Measurements from ENCODE around the gene SLC2A1. TPM values are rescaled to one million over a fixed set of nuclear protein-coding genes. Genes with fewer than 3 reads are reported as not detected.
"Not testable (repeated sequence)": the region's sequence is repeated elsewhere in the genome, so short reads cannot be mapped to it uniquely, and the experiment has no call there.

SLC2A1 gene
- total RNA-seq, 2 experiments from 2014 or later = 98.0 to 109 TPM

DNA sequence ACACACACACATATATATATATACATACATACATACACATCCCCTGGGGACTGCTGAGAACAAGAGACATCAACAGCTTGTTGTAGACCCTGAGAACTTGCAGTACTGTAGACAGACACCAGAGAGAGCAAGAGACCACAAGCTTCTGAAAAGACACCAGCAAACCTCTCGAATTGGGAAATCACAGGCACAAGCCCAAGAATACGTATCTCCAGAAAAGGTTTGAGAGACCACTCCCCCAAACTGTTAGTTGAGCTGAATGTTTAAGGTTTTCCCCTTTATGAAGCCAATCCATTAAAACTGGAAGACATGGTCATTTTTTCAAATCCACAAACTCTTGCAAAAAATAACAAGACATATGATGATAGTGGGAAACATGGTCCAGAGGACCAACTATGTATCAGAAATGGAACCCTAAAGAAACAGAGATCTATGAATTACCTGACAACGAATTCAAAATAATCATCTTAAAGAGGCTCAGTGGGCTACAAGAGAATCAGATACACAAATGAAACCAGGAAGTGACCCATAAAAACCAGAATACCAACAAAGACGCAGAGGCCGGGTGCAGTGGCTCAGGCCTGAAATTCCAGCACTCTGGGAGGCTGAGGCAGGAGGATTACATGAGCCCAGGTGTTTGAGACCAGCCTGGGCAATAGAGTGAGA, 45.1 kb downstream of the SLC2A1 start:
- peaks cover 6% of the 10 kb centered on the region for H3K36me3 Mint-ChIP-seq (ENCODE audit: low read depth)
- POLR2A ChIA-PET = interaction anchor here (1.2 kb wide), 1 partner anchor 160 kb away, joined by 10 read pairs; no protein-coding TSS in a partner anchor
- no peak overlapping the region for H3K4me3 Mint-ChIP-seq
- H3K4me1 Mint-ChIP-seq = peaks cover 6% of the 10 kb centered on the region
- CTCF ChIA-PET = interaction anchor here (0.7 to 3.8 kb wide), 26 partner anchors 9 to 313 kb away, joined by 3 to 66 read pairs (median 4); partner anchors contain the start of gene ZNF691
- H3K9me3 Mint-ChIP-seq = peaks cover 20% of the 10 kb centered on the region
- H3K27ac Mint-ChIP-seq = no peak overlapping the region
- DNase-seq = peak; percentile 86
- peaks cover 3% of the 10 kb centered on the region for H3K27me3 Mint-ChIP-seq

DNA sequence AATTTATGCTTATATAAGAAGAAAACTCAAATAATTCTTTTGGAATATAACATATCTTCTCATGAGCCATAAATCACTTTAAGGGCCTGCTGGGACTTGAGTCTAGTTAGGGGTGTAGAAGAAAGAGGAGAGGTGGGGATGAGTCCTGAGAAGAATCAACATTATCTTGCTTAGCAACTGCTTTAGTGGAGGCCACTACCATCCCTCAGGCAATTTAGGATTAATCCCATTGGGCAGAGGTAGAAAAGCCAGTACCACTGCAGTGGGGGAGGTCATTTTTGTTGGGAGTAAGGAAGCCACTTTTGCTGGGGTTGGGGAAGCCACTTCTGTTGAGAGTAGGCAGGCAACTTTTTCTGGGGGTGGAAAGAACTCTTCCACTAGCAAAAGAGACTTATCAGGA, 47.7 kb downstream of the SLC2A1 start:
- H3K36me3 Mint-ChIP-seq (ENCODE audit: low read depth) = peaks cover 6% of the 10 kb centered on the region
- no peak overlapping the region for H3K4me3 Mint-ChIP-seq
- CTCF ChIA-PET = interaction anchor here (1.3 to 3.0 kb wide), 2 partner anchors 133 to 161 kb away, joined by 3 to 66 read pairs; no protein-coding TSS in a partner anchor
- H3K4me1 Mint-ChIP-seq = peaks cover 2% of the 10 kb centered on the region
- peaks cover 13% of the 10 kb centered on the region for H3K9me3 Mint-ChIP-seq
- H3K27ac Mint-ChIP-seq = no peak overlapping the region
- POLR2A ChIA-PET = no interaction called here
- H3K27me3 Mint-ChIP-seq = peaks cover 2% of the 10 kb centered on the region
- DNase-seq = no peak

DNA sequence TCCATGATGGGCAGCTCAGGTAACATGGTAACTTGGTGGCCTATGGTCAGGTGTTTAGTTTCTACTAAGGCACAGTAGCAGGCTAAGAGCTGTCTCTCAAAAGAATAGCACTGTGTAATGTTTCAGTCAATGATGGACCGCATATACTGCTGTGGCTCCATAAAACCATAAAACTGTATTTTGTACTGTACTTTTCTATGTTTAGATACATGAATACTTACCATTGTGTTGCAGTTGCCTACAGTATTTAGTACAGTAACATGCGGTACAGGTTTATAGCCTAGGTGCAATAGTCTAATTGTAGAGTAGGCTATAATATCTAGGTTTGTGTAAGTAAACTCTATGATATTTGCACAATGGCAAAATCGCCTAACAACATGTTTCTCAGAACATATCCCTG, 50.6 kb downstream of the SLC2A1 start:
- Mint-ChIP-seq H3K4me3 (no peak overlapping the region), H3K27ac (no peak overlapping the region), H3K9me3 (no peaks in the 10 kb centered on the region), H3K27me3 (no peaks in the 10 kb centered on the region), H3K36me3 (ENCODE audit: low read depth) (no peaks in the 10 kb centered on the region), H3K4me1 (no peaks in the 10 kb centered on the region)
- DNase-seq = no peak
- POLR2A ChIA-PET = no interaction called here
- CTCF ChIA-PET = no interaction called here

DNA sequence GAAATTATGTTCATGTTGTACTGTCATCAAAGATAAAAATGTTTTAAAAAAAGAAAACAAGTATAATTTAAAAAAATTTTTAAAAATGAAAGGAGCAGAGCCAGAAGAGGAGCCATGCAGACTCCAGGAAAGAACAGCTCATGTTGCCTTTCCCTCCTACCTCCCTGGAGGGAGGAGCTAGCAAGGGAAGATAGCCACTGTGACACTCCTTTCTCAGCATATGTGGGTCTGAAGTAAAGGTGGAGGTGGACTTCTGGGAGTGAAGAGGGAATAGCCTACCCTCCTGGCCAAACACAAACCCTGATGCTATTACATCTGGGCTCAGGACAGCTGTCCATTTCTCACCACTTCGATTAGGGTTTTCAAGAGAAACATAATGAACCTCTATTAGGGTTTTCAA, 54.2 kb downstream of the SLC2A1 start:
- ChIA-PET POLR2A (no interaction called here), CTCF (interaction anchor here (1.2 to 1.6 kb wide), 4 partner anchors 9 to 171 kb away, joined by 3 to 7 read pairs (median 4); no protein-coding TSS in a partner anchor)

DNA sequence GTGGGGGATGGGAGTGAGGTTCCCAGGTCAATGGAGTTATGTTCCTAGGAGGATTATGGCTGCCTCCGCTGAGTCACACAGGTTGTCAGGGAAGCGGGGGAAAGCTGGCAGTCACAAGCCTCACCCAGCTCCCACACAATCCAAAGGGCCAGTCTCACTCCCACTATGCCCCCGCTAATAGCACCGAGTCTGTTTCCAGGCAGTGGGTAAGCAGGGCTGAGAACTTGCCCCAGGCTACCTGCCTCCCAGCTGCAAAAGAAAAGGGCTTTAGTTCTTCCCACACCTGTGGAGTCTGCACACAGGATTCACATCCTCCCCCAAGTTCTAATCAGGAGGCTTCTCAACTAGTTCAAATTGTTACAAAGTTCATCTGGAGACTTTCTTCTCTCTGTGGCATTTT, 58.7 kb downstream of the SLC2A1 start:
- H3K4me3 Mint-ChIP-seq; H3K27ac Mint-ChIP-seq; DNase-seq; H3K36me3 Mint-ChIP-seq (ENCODE audit: low read depth); H3K4me1 Mint-ChIP-seq; POLR2A ChIA-PET; H3K9me3 Mint-ChIP-seq: not testable (repeated sequence)
- CTCF ChIA-PET = interaction anchor here (1.1 to 1.6 kb wide), 2 partner anchors 13 to 173 kb away, joined by 3 to 6 read pairs; no protein-coding TSS in a partner anchor
- peaks cover 35% of the 10 kb centered on the region for H3K27me3 Mint-ChIP-seq

More for the DNA sequence above, 54.2 kb downstream of the SLC2A1 start:
- H3K4me3 Mint-ChIP-seq = no peak overlapping the region
- no peaks in the 10 kb centered on the region for H3K27me3 Mint-ChIP-seq
- no peak overlapping the region for H3K27ac Mint-ChIP-seq
- DNase-seq = no peak
- H3K4me1 Mint-ChIP-seq = no peaks in the 10 kb centered on the region
- H3K9me3 Mint-ChIP-seq = no peaks in the 10 kb centered on the region
- H3K36me3 Mint-ChIP-seq (ENCODE audit: low read depth) = no peaks in the 10 kb centered on the region

DNA sequence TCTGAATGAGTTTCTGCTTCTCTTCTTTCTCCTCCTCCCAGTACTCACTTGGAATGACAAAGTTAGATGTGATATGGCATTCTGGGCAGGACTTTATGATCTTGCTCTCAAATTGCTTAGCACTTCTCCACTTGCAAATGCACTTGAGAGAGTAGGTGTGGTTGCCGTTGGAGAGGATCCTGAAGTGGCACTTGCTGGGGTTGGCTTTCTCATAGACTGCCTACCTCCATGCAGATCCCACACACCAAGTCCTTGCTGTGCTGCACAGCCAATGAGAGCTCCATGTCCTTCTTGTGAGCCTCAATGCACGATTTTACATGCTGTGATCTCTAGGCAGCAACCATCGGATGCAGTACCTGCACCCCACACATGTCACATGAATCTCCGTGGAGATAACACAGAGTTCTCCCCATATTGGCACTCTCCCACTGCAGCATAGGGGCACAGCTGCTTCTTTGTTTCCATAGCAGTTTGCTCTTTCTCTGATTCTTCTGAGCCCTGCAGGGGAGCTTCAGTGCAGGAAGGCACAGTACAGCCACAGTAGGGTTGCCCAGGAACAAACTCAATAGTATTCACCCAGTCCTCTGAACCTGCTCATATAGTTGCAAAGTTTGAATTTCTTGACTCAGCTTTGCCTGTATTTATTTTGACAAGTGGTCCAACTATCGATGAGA, 67.1 kb downstream of the SLC2A1 start:
- POLR2A ChIA-PET = no interaction called here
- H3K27me3 Mint-ChIP-seq = peaks cover 14% of the 10 kb centered on the region
- H3K9me3 Mint-ChIP-seq = no peaks in the 10 kb centered on the region
- H3K4me3 Mint-ChIP-seq = no peak overlapping the region
- DNase-seq = no peak
- H3K27ac Mint-ChIP-seq = no peak overlapping the region
- CTCF ChIA-PET = interaction anchor here (1.7 kb wide), 1 partner anchor 182 kb away, joined by 6 read pairs; no protein-coding TSS in a partner anchor
- no peaks in the 10 kb centered on the region for H3K4me1 Mint-ChIP-seq
- no peaks in the 10 kb centered on the region for H3K36me3 Mint-ChIP-seq (ENCODE audit: low read depth)

DNA sequence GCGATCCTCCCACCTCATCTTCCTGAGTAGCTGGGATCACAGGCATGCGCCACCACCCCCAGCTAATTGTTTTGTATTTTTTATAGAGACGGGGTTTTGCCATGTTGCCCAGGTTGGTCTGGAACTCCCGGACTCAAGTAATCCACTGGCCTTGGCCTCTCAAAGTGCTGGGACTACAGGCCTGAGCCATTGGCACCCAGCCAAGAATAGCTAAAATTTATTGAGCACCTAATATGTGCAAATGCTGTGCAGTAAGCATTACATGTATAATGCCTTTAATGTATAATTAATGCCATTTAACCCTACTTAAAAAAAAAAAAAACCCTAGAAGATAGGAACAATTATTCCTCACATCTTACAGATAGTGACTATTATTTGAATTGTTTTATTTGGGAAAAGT, 69.4 kb downstream of the SLC2A1 start:
- no peaks in the 10 kb centered on the region for H3K9me3 Mint-ChIP-seq
- H3K36me3 Mint-ChIP-seq (ENCODE audit: low read depth) = no peaks in the 10 kb centered on the region
- POLR2A ChIA-PET = no interaction called here
- H3K4me3 Mint-ChIP-seq = no peak overlapping the region
- H3K27me3 Mint-ChIP-seq = peaks cover 5% of the 10 kb centered on the region
- no peaks in the 10 kb centered on the region for H3K4me1 Mint-ChIP-seq
- no peak overlapping the region for H3K27ac Mint-ChIP-seq
- DNase-seq = no peak
- CTCF ChIA-PET = interaction anchor here (0.6 to 1.8 kb wide), 3 partner anchors 111 to 184 kb away, joined by 3 to 4 read pairs (median 3); no protein-coding TSS in a partner anchor

DNA sequence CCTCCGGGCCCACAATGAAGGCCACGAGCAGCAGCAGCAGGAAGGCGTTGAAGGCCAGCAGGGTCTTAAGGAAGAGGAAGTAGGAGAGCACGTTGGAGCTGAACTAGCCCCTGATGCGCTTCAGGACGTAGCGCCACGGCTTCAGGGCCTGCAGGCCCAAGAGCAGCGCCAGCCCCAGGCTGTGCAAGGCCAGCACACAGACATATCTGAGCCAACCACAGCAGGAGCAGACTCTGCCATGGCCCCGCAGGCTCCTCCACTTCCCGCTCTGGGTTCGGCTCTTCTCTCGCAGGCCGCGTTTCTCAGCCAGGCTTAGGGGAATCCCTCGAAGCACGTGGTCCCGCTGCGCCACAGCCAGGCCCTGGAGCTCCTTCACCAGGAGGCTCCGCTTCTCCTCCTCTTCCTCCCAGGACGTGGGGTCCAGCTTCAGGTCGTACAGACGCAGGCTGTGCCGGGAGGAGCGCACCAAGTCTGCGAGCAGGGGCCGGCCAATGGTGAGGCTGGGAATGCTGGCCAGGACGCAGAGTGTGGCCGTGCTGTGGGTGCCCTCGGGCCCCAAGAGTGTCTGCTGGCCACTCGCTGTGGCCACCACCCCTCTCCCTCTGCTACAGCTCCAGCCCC, 70.5 kb downstream of the SLC2A1 start:
- Mint-ChIP-seq H3K36me3 (ENCODE audit: low read depth) (no peaks in the 10 kb centered on the region), H3K4me3 (no peak overlapping the region), H3K4me1 (no peaks in the 10 kb centered on the region), H3K27me3 (peaks cover 7% of the 10 kb centered on the region), H3K9me3 (no peaks in the 10 kb centered on the region), H3K27ac (no peak overlapping the region)
- no peak for DNase-seq
- CTCF ChIA-PET = interaction anchor here (0.6 kb wide), 1 partner anchor 86 kb away, joined by 6 read pairs; no protein-coding TSS in a partner anchor
- POLR2A ChIA-PET = no interaction called here

DNA sequence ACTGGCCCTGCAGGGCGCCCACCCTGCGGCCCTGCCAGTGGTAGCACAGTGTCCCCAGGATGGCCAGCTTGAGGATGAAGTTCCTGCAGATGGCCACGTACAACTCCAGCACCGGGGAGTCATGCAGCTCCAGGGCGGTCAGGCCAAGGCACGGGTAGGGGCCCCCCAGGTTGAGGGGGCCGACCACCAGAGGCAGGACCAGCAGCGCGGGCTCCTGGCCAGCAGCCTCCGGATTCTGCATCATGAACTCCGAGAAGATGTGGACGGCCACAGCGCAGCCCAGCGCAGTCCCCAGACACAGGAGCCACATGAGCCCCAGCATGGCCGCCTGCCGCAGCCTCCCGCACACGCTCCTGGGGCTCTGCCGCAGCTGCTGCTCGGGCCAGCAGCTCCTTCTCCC, 71.3 kb downstream of the SLC2A1 start:
- ChIA-PET POLR2A (no interaction called here), CTCF (interaction anchor here (0.8 to 1.2 kb wide), 2 partner anchors 17 to 186 kb away, joined by 3 read pairs; no protein-coding TSS in a partner anchor)
- H3K4me3 Mint-ChIP-seq = no peak overlapping the region
- no peak overlapping the region for H3K27ac Mint-ChIP-seq
- H3K36me3 Mint-ChIP-seq (ENCODE audit: low read depth) = no peaks in the 10 kb centered on the region
- H3K9me3 Mint-ChIP-seq = no peaks in the 10 kb centered on the region
- peaks cover 7% of the 10 kb centered on the region for H3K27me3 Mint-ChIP-seq
- H3K4me1 Mint-ChIP-seq = no peaks in the 10 kb centered on the region
- DNase-seq = no peak

DNA sequence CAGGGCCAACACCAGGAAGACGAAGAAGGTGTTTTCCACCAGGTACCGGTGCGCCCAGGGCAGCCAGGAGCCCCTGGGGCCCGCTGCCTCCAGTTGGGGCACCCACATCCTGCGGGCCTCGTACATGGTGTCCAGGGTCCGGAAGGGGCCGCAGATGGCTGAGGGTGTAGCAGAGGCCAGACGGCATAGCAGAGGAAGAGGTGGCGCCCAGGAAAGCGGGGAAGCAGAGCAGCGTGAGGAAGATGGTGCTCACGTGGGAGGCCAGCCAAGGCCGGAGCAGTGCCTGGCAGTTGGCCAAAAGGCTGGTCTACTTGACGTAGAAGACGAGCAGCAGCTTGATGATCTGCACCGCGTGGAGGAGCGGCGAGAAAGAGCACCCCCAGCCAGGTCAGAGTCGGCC, 71.9 kb downstream of the SLC2A1 start:
- ChIA-PET POLR2A (no interaction called here), CTCF (interaction anchor here (0.8 to 1.2 kb wide), 2 partner anchors 17 to 187 kb away, joined by 3 read pairs; no protein-coding TSS in a partner anchor)
- no peaks in the 10 kb centered on the region for H3K36me3 Mint-ChIP-seq (ENCODE audit: low read depth)
- H3K27ac Mint-ChIP-seq = no peak overlapping the region
- DNase-seq = no peak
- no peak overlapping the region for H3K4me3 Mint-ChIP-seq
- H3K4me1 Mint-ChIP-seq = no peaks in the 10 kb centered on the region
- H3K27me3 Mint-ChIP-seq = peaks cover 7% of the 10 kb centered on the region
- no peaks in the 10 kb centered on the region for H3K9me3 Mint-ChIP-seq

DNA sequence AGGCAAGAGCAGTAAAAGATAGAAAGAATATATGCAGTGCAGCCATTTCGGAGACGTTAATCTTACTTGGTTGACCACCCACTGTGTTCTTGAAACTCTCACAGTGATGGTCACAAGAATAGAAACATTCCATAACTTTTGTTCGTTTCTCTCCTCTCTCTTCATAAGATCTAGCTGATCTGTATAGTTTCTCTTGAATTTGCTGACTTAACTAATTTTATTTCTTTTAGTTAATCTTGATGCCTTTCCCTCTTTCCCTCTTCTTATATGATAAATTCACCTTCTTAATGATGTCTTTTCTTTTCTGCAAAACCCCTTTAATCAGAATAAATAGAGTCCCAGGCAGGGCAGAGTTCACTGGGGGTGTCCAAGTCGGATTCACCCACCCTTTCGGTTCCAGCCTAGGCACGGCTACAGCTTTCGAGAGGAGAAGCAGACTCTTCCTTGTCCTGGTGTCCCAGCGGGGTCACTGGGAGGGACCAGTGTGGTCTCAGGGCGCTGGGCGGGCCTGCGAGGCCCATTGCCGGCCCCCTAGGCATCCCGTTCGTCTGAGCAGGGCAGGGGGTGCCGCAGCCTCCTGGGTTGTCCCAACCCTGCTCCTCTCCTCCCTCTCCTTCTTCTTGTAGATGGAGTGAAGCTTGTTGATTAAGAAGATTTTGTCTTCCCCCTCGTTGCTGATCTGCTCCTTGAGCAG, 72.5 kb downstream of the SLC2A1 start:
- Mint-ChIP-seq H3K27ac (no peak overlapping the region), H3K4me3 (no peak overlapping the region), H3K4me1 (no peaks in the 10 kb centered on the region), H3K9me3 (no peaks in the 10 kb centered on the region), H3K27me3 (peaks cover 7% of the 10 kb centered on the region), H3K36me3 (ENCODE audit: low read depth) (no peaks in the 10 kb centered on the region)
- CTCF ChIA-PET = interaction anchor here (0.8 to 1.2 kb wide), 2 partner anchors 18 to 187 kb away, joined by 3 read pairs; no protein-coding TSS in a partner anchor
- POLR2A ChIA-PET = no interaction called here
- no peak for DNase-seq

DNA sequence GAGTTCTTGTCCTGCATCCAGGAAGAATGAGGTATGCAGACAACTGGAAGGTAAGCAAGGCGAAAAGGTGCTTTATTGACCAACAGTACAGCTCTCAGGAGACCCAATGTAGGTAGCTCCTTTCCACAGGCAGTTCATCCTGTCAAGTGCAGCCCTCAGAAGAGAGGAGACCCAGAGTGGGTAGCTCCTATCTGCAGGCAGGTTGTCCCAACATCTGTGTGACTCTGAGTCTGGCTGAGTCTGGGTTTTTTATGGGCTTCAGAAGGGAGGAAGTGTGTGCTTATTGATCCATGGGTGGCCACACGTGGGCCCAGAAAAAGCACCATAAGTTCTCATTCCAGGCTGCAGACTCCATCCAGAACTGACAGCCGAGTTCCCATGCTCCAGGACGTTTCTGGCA, 78.3 kb downstream of the SLC2A1 start:
- Mint-ChIP-seq H3K4me3 (no peak overlapping the region), H3K4me1 (no peaks in the 10 kb centered on the region), H3K9me3 (no peaks in the 10 kb centered on the region), H3K27ac (no peak overlapping the region), H3K27me3 (peaks cover 17% of the 10 kb centered on the region), H3K36me3 (ENCODE audit: low read depth) (no peaks in the 10 kb centered on the region)
- ChIA-PET POLR2A (no interaction called here), CTCF (no interaction called here)
- DNase-seq = no peak

Measured in activated CD4-positive, alpha-beta T cell treated with anti-CD3 and anti-CD28 coated beads, Interleukin-2, amount 10 ng/mL, durations not matched to agents 7 days and 5 days (primary cell).